Lower leg skin (tissue), 3 donors: ENCODE measurements around the gene TBX20.

Experiments used
- POLR2A ChIP-seq, 2 donors: fragments of 450-650 bp; IDR thresholded peaks; one replicate each; pipeline ENCODE4 v1.6.1; 2016 to 2017; ENCODE audit warnings: antibody characterized with exemption in 2 of 2, mild to moderate bottlenecking in 1 of 2, moderate library complexity in 1 of 2
- TF ChIP-seq, protein P1 (sequence below), 3 donors: fragments of 450-650 bp; IDR thresholded peaks; one replicate each; pipeline ENCODE4 v1.5.1; 2016; ENCODE audit warnings: antibody characterized with exemption in 3 of 3, mild to moderate bottlenecking in 3 of 3, moderate library complexity in 2 of 3

DNA sequence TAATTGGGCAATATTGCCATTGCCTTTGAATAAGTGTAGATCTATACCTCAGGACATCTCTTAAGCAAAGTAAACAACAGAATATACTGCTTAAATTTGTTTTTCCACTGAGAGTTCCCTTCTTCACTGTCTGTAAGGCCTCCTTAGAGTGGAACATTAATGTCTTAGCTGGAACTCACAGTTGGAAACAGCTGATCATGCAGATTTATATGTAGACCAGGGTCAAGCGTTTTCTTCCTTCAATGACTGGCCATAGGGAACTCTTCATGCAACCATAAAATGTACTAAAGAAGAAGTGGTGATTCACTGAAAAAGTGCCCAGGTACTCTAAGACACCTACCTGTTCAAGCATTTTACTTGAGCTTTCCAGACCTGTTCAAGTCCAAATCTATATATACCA, 18.3 kb upstream of the TBX20 start:
- TF ChIP-seq, protein P1, sequence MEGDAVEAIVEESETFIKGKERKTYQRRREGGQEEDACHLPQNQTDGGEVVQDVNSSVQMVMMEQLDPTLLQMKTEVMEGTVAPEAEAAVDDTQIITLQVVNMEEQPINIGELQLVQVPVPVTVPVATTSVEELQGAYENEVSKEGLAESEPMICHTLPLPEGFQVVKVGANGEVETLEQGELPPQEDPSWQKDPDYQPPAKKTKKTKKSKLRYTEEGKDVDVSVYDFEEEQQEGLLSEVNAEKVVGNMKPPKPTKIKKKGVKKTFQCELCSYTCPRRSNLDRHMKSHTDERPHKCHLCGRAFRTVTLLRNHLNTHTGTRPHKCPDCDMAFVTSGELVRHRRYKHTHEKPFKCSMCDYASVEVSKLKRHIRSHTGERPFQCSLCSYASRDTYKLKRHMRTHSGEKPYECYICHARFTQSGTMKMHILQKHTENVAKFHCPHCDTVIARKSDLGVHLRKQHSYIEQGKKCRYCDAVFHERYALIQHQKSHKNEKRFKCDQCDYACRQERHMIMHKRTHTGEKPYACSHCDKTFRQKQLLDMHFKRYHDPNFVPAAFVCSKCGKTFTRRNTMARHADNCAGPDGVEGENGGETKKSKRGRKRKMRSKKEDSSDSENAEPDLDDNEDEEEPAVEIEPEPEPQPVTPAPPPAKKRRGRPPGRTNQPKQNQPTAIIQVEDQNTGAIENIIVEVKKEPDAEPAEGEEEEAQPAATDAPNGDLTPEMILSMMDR (IDR thresholded peaks at IDR 0.05): no peak
- no peak for TF ChIP-seq POLR2A (IDR thresholded peaks at IDR 0.05)
